ENCODE results near the gene HDAC1.

The HDAC1 gene

GRCh38 chr1:32365445-32365844, 73.6 kb downstream of the HDAC1 start:
- TF ChIP-seq CTCF (IDR thresholded peaks at IDR 0.05; ENCODE audit: low read depth, low read length), result no peak
- no peak for DNase-seq (ENCODE audit: extremely low read depth, low read depth)

GRCh38 chr1:32367912-32368635, 76.2 kb downstream of the HDAC1 start:
- no peak for TF ChIP-seq CTCF (IDR thresholded peaks at IDR 0.05; ENCODE audit: low read depth, low read length)
- DNase-seq (ENCODE audit: extremely low read depth, low read depth), result no peak

- no peak for TF ChIP-seq CTCF (IDR thresholded peaks at IDR 0.05; ENCODE audit: low read depth, low read length)
- no peak for DNase-seq (ENCODE audit: extremely low read depth, low read depth)
These were observed 80.4 kb downstream of the HDAC1 start for GRCh38 chr1:32372149-32372756.

GRCh38 chr1:32373996-32374592, 82.2 kb downstream of the HDAC1 start:
- no peak for DNase-seq (ENCODE audit: extremely low read depth, low read depth)
- TF ChIP-seq CTCF (IDR thresholded peaks at IDR 0.05; ENCODE audit: low read depth, low read length), result no peak

- no peak for TF ChIP-seq CTCF (IDR thresholded peaks at IDR 0.05; ENCODE audit: low read depth, low read length)
- DNase-seq (ENCODE audit: extremely low read depth, low read depth), result no peak
These were observed 84.3 kb downstream of the HDAC1 start for GRCh38 chr1:32376199-32376598.

GRCh38 chr1:32377541-32378220, 85.8 kb downstream of the HDAC1 start:
- no peak for DNase-seq (ENCODE audit: extremely low read depth, low read depth)
- no peak for TF ChIP-seq CTCF (IDR thresholded peaks at IDR 0.05; ENCODE audit: low read depth, low read length)

GRCh38 chr1:32380057-32380456, 88.2 kb downstream of the HDAC1 start:
- DNase-seq (ENCODE audit: extremely low read depth, low read depth), result no peak
- TF ChIP-seq CTCF (IDR thresholded peaks at IDR 0.05; ENCODE audit: low read depth, low read length), result no peak

Data from AG09319 (cell line).